ENCODE data around the gene SUPT20HL2.

SUPT20HL2 gene

DNA sequence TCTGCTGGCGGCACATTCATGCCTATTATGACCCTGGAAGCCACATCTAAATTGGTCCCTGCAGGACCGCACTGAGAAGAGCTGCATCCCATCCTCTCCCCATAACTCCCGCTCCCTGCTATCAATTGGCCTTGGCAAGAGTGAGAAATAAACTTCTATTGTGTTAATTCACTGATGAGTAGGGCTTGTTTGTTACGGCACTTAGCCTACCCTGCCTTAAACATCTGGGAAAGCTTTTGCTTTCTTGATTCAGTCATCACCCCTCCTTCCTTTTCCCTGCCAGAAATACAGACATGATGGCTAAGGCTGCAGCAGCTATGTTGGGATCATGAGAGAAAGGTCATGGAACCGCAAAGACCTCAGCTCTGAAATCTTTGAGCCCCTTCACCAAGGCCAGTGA, 36.5 kb downstream of the SUPT20HL2 start:
- Histone ChIP-seq H4K20me1 (ENCODE audit: low read depth, low read length) (no peaks in the 10 kb centered on the region), H3K27me3 (ENCODE audit: low read length) (no peaks in the 10 kb centered on the region), H2AFZ (ENCODE audit: low read depth, low read length, severe bottlenecking) (no peak overlapping the region), H3K4me3 (ENCODE audit: insufficient read depth, low read length, poor library complexity, severe bottlenecking) (no peak overlapping the region), H3K9me3 (ENCODE audit: insufficient read depth, low read length) (no peaks in the 10 kb centered on the region), H3K9me2 (replicated peaks; ENCODE audit: insufficient read depth, low read length) (no peaks in the 10 kb centered on the region), H3K27ac (ENCODE audit: low read depth, low read length) (no peak overlapping the region), H3F3A (ENCODE audit: insufficient read depth) (no peaks in the 10 kb centered on the region), H3K79me2 (ENCODE audit: insufficient read depth, low read length) (no peaks in the 10 kb centered on the region), H3K36me3 (ENCODE audit: low read length) (no peaks in the 10 kb centered on the region), H3K9ac (ENCODE audit: low read length) (no peak overlapping the region), H3K4me2 (ENCODE audit: low read depth, low read length, poor library complexity, severe bottlenecking) (no peak overlapping the region)
- no peak for TF ChIP-seq EZH2phosphoT487 (conservative IDR thresholded peaks at IDR 0.05; ENCODE audit: low read length)
- TF ChIP-seq, protein P1, sequence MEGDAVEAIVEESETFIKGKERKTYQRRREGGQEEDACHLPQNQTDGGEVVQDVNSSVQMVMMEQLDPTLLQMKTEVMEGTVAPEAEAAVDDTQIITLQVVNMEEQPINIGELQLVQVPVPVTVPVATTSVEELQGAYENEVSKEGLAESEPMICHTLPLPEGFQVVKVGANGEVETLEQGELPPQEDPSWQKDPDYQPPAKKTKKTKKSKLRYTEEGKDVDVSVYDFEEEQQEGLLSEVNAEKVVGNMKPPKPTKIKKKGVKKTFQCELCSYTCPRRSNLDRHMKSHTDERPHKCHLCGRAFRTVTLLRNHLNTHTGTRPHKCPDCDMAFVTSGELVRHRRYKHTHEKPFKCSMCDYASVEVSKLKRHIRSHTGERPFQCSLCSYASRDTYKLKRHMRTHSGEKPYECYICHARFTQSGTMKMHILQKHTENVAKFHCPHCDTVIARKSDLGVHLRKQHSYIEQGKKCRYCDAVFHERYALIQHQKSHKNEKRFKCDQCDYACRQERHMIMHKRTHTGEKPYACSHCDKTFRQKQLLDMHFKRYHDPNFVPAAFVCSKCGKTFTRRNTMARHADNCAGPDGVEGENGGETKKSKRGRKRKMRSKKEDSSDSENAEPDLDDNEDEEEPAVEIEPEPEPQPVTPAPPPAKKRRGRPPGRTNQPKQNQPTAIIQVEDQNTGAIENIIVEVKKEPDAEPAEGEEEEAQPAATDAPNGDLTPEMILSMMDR (IDR thresholded peaks at IDR 0.05; ENCODE audit: insufficient read depth, low read length, poor library complexity, severe bottlenecking) = no peak

DNA sequence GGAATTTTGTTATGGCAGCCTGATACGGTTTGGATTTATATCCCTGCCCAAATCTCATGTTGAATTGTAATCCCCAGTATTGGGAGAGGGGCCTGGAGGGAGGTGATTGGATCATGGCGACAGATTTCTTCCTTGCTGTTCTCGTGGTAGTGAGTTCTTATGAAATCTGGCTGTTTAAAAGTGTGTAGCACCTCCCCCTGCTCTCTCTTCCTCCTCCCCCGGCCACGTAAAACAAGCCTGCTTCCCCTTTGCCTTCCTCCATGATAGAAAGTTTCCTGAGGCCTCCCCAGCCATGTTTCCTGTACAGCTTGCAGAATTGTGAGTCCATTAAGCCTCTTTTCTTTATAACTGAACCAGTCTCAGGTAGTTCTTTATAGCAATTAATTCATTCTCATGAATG, 37.9 kb downstream of the SUPT20HL2 start:
- Histone ChIP-seq H3K36me3 (ENCODE audit: low read length) (no peaks in the 10 kb centered on the region), H3K9me3 (ENCODE audit: insufficient read depth, low read length) (no peaks in the 10 kb centered on the region), H3K79me2 (ENCODE audit: insufficient read depth, low read length) (no peaks in the 10 kb centered on the region), H3K27ac (ENCODE audit: low read depth, low read length) (no peak overlapping the region), H3F3A (ENCODE audit: insufficient read depth) (no peaks in the 10 kb centered on the region), H3K27me3 (ENCODE audit: low read length) (no peaks in the 10 kb centered on the region), H2AFZ (ENCODE audit: low read depth, low read length, severe bottlenecking) (no peak overlapping the region), H4K20me1 (ENCODE audit: low read depth, low read length) (no peaks in the 10 kb centered on the region), H3K9me2 (replicated peaks; ENCODE audit: insufficient read depth, low read length) (no peaks in the 10 kb centered on the region), H3K4me2 (ENCODE audit: low read depth, low read length, poor library complexity, severe bottlenecking) (no peak overlapping the region), H3K4me3 (ENCODE audit: insufficient read depth, low read length, poor library complexity, severe bottlenecking) (no peak overlapping the region), H3K9ac (ENCODE audit: low read length) (no peak overlapping the region)
- TF ChIP-seq, protein P1 (IDR thresholded peaks at IDR 0.05; ENCODE audit: insufficient read depth, low read length, poor library complexity, severe bottlenecking) = no peak
- TF ChIP-seq EZH2phosphoT487 (conservative IDR thresholded peaks at IDR 0.05; ENCODE audit: low read length) = no peak

DNA sequence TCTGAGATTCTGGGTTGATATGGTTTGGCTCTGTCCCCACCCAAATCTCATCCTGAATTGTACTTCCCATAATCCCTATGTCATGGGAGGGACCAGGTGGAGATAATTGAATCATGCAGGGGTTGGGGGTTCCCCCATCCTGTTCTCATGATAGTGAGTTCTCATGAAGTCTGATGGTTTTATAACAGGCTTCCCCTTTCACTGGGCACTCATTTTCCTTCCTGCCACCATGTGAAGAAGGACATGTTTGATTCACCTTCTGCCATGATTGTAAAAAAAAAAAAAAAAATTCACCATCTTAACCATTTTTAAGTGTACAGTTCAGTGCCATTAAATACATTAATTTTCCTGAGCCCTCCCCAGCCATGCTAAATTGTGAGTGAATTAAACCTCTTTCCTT, 42.6 kb downstream of the SUPT20HL2 start:
- H3K36me3 ChIP-seq (ENCODE audit: low read length) = no peaks in the 10 kb centered on the region
- H3K27ac ChIP-seq (ENCODE audit: low read depth, low read length) = no peak overlapping the region
- no peak overlapping the region for H2AFZ ChIP-seq (ENCODE audit: low read depth, low read length, severe bottlenecking)
- TF ChIP-seq, protein P1 (IDR thresholded peaks at IDR 0.05; ENCODE audit: insufficient read depth, low read length, poor library complexity, severe bottlenecking) = no peak
- no peak for TF ChIP-seq EZH2phosphoT487 (conservative IDR thresholded peaks at IDR 0.05; ENCODE audit: low read length)
- no peaks in the 10 kb centered on the region for H3F3A ChIP-seq (ENCODE audit: insufficient read depth)
- no peaks in the 10 kb centered on the region for H3K9me3 ChIP-seq (ENCODE audit: insufficient read depth, low read length)
- no peak overlapping the region for H3K4me2 ChIP-seq (ENCODE audit: low read depth, low read length, poor library complexity, severe bottlenecking)
- H3K4me3 ChIP-seq (ENCODE audit: insufficient read depth, low read length, poor library complexity, severe bottlenecking) = no peak overlapping the region
- no peaks in the 10 kb centered on the region for H3K9me2 ChIP-seq (replicated peaks; ENCODE audit: insufficient read depth, low read length)
- no peak overlapping the region for H3K9ac ChIP-seq (ENCODE audit: low read length)
- no peaks in the 10 kb centered on the region for H3K27me3 ChIP-seq (ENCODE audit: low read length)
- H4K20me1 ChIP-seq (ENCODE audit: low read depth, low read length) = no peaks in the 10 kb centered on the region
- no peaks in the 10 kb centered on the region for H3K79me2 ChIP-seq (ENCODE audit: insufficient read depth, low read length)

Measured in SU-DHL-6 (cell line).